ENCODE data around the gene TJP1. TPM values are rescaled to one million over a fixed set of nuclear protein-coding genes. Genes with fewer than 3 reads are reported as not detected.
"Not testable (repeated sequence)": the region's sequence is repeated elsewhere in the genome, so short reads cannot be mapped to it uniquely, and the experiment has no call there.

The TJP1 gene
- total RNA-seq, 1 donor from 2014 or later: not detected

GRCh38 chr15:29826908-29827820, 4.9 kb upstream of the TJP1 start:
- Mint-ChIP-seq H3K27ac (no peak overlapping the region), H3K27me3 (ENCODE audit: low read depth) (peaks cover 61% of the 10 kb centered on the region), H3K36me3 (ENCODE audit: low read depth) (peaks cover 5% of the 10 kb centered on the region), H3K9me3 (peaks cover 5% of the 10 kb centered on the region), H3K4me3 (ENCODE audit: low read depth) (no peak overlapping the region), H3K4me1 (ENCODE audit: low read depth) (peaks cover 8% of the 10 kb centered on the region)
- DNase-seq (ENCODE audit: low spot score): no peak
- intact Hi-C loops (cut with micrococcal nuclease): no loop called here

- Mint-ChIP-seq H3K4me3 (ENCODE audit: low read depth) (no peak overlapping the region), H3K27me3 (ENCODE audit: low read depth) (peaks cover 56% of the 10 kb centered on the region)
- intact Hi-C loops (cut with micrococcal nuclease): no loop called here
Measured at GRCh38 chr15:29825227-29825626, 3.0 kb upstream of the TJP1 start.

GRCh38 chr15:29822684-29823459, 604 bp upstream of the TJP1 start:
- peaks cover 8% of the 10 kb centered on the region for H3K4me1 Mint-ChIP-seq (ENCODE audit: low read depth)

More at GRCh38 chr15:29825227-29825626, 3.0 kb upstream of the TJP1 start:
- peaks cover 8% of the 10 kb centered on the region for H3K4me1 Mint-ChIP-seq (ENCODE audit: low read depth)
- DNase-seq (ENCODE audit: low spot score): no peak
- no peak overlapping the region for H3K27ac Mint-ChIP-seq
- H3K36me3 Mint-ChIP-seq (ENCODE audit: low read depth): peaks cover 5% of the 10 kb centered on the region
- H3K9me3 Mint-ChIP-seq: peaks cover 5% of the 10 kb centered on the region

GRCh38 chr15:29821416-29822099, 710 bp downstream of the TJP1 start:
- peaks cover 59% of the 10 kb centered on the region for H3K27me3 Mint-ChIP-seq (ENCODE audit: low read depth)
- intact Hi-C loops (cut with micrococcal nuclease): no loop called here

More at GRCh38 chr15:29822684-29823459, 604 bp upstream of the TJP1 start:
- H3K9me3 Mint-ChIP-seq: peaks cover 5% of the 10 kb centered on the region
- DNase-seq (ENCODE audit: low spot score): no peak
- intact Hi-C loops (cut with micrococcal nuclease): no loop called here
- H3K27me3 Mint-ChIP-seq (ENCODE audit: low read depth): peaks cover 58% of the 10 kb centered on the region
- peaks cover 5% of the 10 kb centered on the region for H3K36me3 Mint-ChIP-seq (ENCODE audit: low read depth)
- H3K4me3 Mint-ChIP-seq (ENCODE audit: low read depth): no peak overlapping the region
- no peak overlapping the region for H3K27ac Mint-ChIP-seq

GRCh38 chr15:29820394-29821154, 1.7 kb downstream of the TJP1 start:
- Mint-ChIP-seq H3K4me1 (ENCODE audit: low read depth) (peaks cover 6% of the 10 kb centered on the region), H3K9me3 (peaks cover 5% of the 10 kb centered on the region), H3K27me3 (ENCODE audit: low read depth) (peaks cover 54% of the 10 kb centered on the region), H3K36me3 (ENCODE audit: low read depth) (peaks cover 5% of the 10 kb centered on the region), H3K27ac (no peak overlapping the region), H3K4me3 (ENCODE audit: low read depth) (no peak overlapping the region)
- DNase-seq (ENCODE audit: low spot score): no peak
- intact Hi-C loops (cut with micrococcal nuclease): no loop called here

More at GRCh38 chr15:29821416-29822099, 710 bp downstream of the TJP1 start:
- peaks cover 8% of the 10 kb centered on the region for H3K4me1 Mint-ChIP-seq (ENCODE audit: low read depth)
- H3K9me3 Mint-ChIP-seq: peaks cover 5% of the 10 kb centered on the region
- DNase-seq (ENCODE audit: low spot score): peak; percentile 27
- H3K36me3 Mint-ChIP-seq (ENCODE audit: low read depth): peaks cover 5% of the 10 kb centered on the region
- H3K27ac Mint-ChIP-seq: no peak overlapping the region
- no peak overlapping the region for H3K4me3 Mint-ChIP-seq (ENCODE audit: low read depth)

GRCh38 chr15:29819979-29820378, 2.3 kb downstream of the TJP1 start:
- intact Hi-C loops (cut with micrococcal nuclease): no loop called here

GRCh38 chr15:29818141-29818540, 4.1 kb downstream of the TJP1 start:
- Mint-ChIP-seq H3K27ac (no peak overlapping the region), H3K4me3 (ENCODE audit: low read depth) (no peak overlapping the region), H3K36me3 (ENCODE audit: low read depth) (peaks cover 3% of the 10 kb centered on the region), H3K27me3 (ENCODE audit: low read depth) (peaks cover 63% of the 10 kb centered on the region), H3K9me3 (peaks cover 2% of the 10 kb centered on the region), H3K4me1 (ENCODE audit: low read depth) (no peaks in the 10 kb centered on the region)
- intact Hi-C loops (cut with micrococcal nuclease): no loop called here
- DNase-seq (ENCODE audit: low spot score): no peak

More at GRCh38 chr15:29819979-29820378, 2.3 kb downstream of the TJP1 start:
- Mint-ChIP-seq H3K36me3 (ENCODE audit: low read depth) (peaks cover 5% of the 10 kb centered on the region), H3K27me3 (ENCODE audit: low read depth) (peaks cover 54% of the 10 kb centered on the region), H3K4me3 (ENCODE audit: low read depth) (no peak overlapping the region), H3K4me1 (ENCODE audit: low read depth) (peaks cover under 1% of the 10 kb centered on the region), H3K9me3 (peaks cover 5% of the 10 kb centered on the region), H3K27ac (no peak overlapping the region)
- DNase-seq (ENCODE audit: low spot score): no peak

- DNase-seq (ENCODE audit: low spot score); H3K27ac Mint-ChIP-seq; H3K4me3 Mint-ChIP-seq (ENCODE audit: low read depth); H3K9me3 Mint-ChIP-seq; H3K36me3 Mint-ChIP-seq (ENCODE audit: low read depth); intact Hi-C loops (cut with micrococcal nuclease); H3K4me1 Mint-ChIP-seq (ENCODE audit: low read depth): not testable (repeated sequence)
- H3K27me3 Mint-ChIP-seq (ENCODE audit: low read depth): peaks cover 62% of the 10 kb centered on the region
Measured at GRCh38 chr15:29817455-29817854, 4.8 kb downstream of the TJP1 start.

- H3K27me3 Mint-ChIP-seq (ENCODE audit: low read depth): peaks cover 67% of the 10 kb centered on the region
- H3K27ac Mint-ChIP-seq: no peak overlapping the region
- no peaks in the 10 kb centered on the region for H3K36me3 Mint-ChIP-seq (ENCODE audit: low read depth)
- no peak overlapping the region for H3K4me3 Mint-ChIP-seq (ENCODE audit: low read depth)
- no peaks in the 10 kb centered on the region for H3K9me3 Mint-ChIP-seq
- no peak for DNase-seq (ENCODE audit: low spot score)
- intact Hi-C loops (cut with micrococcal nuclease): no loop called here
- H3K4me1 Mint-ChIP-seq (ENCODE audit: low read depth): no peaks in the 10 kb centered on the region
Measured at GRCh38 chr15:29815000-29815710, 7.1 kb downstream of the TJP1 start.

GRCh38 chr15:29813009-29813408, 9.3 kb downstream of the TJP1 start:
- peaks cover 62% of the 10 kb centered on the region for H3K27me3 Mint-ChIP-seq (ENCODE audit: low read depth)
- no peak overlapping the region for H3K27ac Mint-ChIP-seq
- H3K36me3 Mint-ChIP-seq (ENCODE audit: low read depth): no peaks in the 10 kb centered on the region
- intact Hi-C loops (cut with micrococcal nuclease): no loop called here
- no peaks in the 10 kb centered on the region for H3K4me1 Mint-ChIP-seq (ENCODE audit: low read depth)
- no peak for DNase-seq (ENCODE audit: low spot score)
- no peak overlapping the region for H3K4me3 Mint-ChIP-seq (ENCODE audit: low read depth)
- no peaks in the 10 kb centered on the region for H3K9me3 Mint-ChIP-seq

- Mint-ChIP-seq H3K27me3 (ENCODE audit: low read depth) (peaks cover 58% of the 10 kb centered on the region), H3K27ac (no peak overlapping the region), H3K4me1 (ENCODE audit: low read depth) (no peaks in the 10 kb centered on the region)
Measured at GRCh38 chr15:29812384-29812694, 9.9 kb downstream of the TJP1 start.

More at GRCh38 chr15:29812384-29812694, 9.9 kb downstream of the TJP1 start:
- intact Hi-C loops (cut with micrococcal nuclease): no loop called here
- Mint-ChIP-seq H3K9me3 (no peaks in the 10 kb centered on the region), H3K4me3 (ENCODE audit: low read depth) (no peak overlapping the region), H3K36me3 (ENCODE audit: low read depth) (no peaks in the 10 kb centered on the region)
- no peak for DNase-seq (ENCODE audit: low spot score)

All from activated T-helper 2 cell treated with anti-CD3 and anti-CD28 coated beads, Interferon-gamma antibody, Interleukin-2, Interleukin-4, amounts not matched to agents 10 μg/mL and 5 μg/mL and 100 μg/mL, durations not matched to agents 14 hours and 24 hours and 36 hours (primary cell).